GM19328 (cell line): Measurements from ENCODE around the gene NHSL2.

Experiments
- ATAC-seq: cut with Tn5 transposase; IDR thresholded peaks from one replicate; pipeline ENCODE4 v1.9.1; 2021; ENCODE audit warnings: mild to moderate bottlenecking, moderate library complexity; ENCODE audit not compliant: unreplicated experiment

NHSL2 gene

DNA sequence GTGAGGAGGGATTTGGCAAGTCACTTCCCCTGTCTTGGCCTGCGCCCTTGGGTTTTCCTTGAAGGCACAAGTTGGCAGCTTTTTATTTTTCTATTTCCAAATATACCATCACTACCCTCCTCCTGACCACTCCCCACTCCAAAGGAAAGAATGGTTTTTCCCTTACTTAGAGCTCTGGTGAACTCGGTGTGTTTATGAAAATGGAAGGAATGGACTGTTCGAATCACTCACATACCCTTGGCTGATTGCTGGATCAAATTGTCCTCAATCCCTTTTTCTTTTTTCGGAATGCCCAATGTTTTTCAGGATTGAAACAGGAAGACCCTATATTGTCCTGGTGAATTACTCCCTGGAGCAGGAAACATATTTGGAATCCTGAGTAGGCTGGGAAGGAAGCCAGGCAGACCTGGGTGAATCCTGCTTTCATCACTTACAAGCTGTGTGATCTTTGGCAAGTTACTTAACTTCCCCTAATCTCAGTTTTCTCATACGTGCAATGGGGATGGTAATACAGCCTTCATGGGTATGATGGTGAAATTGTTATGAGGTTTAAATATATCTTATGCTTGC, 150.4 kb downstream of the NHSL2 start:
- no peak for ATAC-seq

DNA sequence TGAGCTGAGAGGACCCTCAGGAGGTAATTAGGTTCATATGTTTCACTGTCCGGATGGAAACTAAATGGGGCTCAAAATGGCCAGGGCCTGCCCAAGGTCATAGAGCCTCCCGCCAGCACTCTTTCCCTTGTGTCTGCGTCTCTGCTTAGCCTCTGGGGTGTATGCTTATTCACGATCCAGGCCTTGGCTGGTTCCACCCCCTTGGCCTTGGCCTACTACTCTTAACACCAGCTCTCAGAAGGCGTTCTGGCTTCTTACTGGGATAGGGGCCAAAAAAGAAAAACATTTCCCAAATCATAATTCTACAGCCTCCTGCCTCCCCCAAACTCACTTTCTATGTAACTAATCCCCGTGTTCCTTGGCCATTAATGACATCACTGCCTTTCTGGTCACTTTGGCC, 152.3 kb downstream of the NHSL2 start:
- ATAC-seq, result no peak

DNA sequence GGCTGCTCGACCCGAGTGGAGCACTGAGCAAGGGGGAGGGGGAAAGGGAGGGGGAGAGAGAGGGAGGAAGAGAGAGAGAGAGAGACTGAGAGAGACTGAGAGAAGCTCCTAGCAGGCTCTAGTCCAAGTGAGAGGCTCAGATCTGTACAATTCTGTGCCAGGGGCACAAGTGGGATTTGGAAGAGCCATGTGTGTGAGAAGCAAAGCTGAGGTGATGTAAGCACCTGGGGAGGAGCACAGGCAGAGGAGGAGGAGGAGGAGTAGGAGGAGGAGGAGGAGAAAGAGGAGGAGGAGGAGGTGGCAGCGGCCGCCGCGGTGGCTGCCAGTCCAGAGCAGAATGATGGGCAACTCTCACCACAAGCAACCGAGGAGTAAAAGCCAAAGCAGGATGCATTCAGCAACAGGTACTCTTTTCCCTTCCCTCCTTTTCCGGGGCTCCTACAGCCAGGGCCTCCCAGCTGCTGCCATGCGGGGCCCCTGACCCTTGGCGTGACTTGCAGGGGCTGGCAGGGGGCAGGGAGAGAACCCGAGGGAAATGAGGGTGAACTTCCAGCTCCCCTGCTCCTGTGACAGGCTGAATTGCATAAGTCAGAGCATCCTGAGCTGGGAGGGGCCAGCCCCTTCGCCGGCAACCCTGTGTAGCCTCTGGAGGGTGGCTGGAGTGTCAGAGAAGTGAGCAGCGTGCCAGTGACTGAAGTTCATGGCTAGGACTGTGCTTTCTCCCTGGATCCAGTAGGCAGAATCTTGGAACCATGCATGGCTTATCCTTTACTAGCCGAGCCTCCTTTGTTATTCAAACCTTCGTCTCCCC, 158.9 kb downstream of the NHSL2 start:
- ATAC-seq, result no peak

DNA sequence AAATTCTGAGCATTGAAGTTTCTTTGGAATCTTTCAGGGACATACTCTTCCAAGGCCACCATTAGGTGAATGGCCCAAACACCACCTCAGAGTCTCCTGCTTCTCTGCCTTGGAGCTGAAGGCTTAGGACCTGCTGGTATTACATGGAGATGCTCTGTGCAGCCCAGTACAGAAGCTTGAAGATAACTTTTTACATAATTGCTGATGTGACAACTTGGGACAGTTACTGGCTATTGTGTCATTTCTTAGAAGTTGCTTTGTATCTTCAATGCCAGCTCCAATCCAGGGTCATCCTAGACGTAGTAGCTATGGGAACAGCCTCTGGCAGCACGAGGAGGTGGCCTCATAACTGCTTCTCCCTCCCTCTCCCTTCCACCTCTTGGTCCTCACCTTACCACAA, 160.6 kb downstream of the NHSL2 start:
- ATAC-seq, result no peak

DNA sequence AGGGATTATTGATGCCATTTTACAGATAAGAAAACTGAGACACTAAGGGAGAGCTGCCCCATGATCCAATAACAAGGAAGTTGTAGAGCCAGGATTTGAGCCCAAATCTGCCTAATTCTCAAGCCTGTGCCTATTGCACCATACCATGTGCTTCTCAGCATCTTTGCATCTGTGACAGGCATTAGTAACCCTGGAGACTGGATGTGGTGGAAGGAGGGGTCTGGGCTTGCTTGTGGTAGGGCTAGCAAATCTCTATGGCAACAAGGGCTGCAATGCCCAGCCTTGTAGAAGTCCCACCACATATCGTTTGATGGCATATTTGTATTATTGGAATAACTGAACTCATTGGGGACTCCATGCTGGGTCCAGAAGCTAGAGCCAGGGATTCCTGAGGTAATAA, 163.0 kb downstream of the NHSL2 start:
- ATAC-seq, result no peak

DNA sequence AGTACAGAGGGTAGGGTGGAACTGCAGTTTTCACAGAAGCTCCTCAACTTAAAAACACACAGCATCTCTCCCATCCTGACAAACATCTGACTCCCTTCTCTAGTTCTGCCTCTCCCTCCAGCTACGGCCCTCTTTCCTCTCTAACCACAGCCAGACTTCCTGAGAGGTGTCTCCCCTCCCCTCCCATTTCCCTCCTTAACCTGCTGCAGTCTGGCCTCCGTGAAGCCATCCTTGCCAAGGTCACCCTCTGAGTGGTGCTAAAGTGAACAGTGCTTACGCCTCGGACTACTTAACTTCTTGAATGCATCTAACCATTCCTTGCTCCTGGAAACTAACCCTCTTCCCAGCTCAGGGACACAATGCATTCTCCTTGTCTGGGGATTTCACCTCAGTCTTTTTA, 167.8 kb downstream of the NHSL2 start:
- no peak for ATAC-seq

DNA sequence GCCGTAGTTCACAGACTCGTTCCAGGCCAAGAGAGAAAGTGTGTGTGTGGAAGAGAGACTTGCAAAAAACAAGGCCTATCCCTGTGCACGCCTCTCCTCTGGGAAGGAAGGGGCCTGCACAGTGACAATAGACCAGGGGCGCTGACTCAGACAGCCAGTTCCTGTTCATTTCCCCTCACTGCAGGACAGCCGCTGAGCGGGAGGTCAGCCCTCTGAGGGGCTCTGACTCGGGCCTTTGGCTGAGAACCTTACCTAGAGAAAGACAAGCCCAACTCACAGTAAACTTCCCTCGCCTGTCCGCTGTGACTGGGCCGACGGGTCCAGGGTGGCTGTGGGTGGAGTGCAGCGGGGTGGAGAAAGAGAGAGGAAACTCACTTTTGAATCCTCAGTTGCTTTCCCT, 169.0 kb downstream of the NHSL2 start:
- ATAC-seq, result no peak

DNA sequence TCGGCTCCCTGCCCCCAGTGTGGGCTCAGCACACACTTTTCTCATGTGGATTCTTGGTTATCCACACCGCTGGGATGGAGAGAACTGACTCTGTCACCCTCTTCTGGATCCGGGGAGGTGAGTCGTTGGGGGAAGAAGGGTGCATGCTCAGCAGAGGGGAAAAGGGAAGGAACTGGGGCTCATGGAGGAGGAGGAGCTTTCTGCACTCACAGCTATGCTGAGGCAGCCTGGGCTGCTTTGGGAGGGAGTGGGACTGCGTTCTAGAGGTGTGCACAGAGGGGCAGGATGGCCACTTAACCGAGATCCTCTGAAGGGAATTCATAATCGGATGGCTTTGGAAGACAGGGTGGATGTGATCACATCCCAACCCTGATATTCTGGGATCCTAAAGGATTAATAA, 169.5 kb downstream of the NHSL2 start:
- no peak for ATAC-seq

DNA sequence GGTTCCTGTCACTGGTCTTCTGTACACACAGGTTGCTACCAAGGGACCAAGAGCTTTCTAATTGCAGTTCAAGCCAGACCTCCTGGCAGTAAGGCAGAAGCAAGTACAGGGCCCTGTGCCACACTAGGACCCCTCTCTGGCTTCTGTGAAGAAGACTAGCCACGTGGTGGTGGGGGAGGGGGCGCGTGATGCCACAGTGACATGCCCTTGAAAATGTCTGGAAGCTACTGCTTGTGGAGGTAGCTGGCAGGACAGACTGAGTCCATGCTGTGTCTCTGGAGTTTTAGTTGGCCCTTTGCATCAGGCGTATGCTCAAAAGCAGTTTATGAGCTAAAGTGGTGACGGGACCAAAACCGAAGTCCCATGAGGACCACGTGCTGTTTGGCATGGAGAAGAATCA, 170.2 kb downstream of the NHSL2 start:
- no peak for ATAC-seq

DNA sequence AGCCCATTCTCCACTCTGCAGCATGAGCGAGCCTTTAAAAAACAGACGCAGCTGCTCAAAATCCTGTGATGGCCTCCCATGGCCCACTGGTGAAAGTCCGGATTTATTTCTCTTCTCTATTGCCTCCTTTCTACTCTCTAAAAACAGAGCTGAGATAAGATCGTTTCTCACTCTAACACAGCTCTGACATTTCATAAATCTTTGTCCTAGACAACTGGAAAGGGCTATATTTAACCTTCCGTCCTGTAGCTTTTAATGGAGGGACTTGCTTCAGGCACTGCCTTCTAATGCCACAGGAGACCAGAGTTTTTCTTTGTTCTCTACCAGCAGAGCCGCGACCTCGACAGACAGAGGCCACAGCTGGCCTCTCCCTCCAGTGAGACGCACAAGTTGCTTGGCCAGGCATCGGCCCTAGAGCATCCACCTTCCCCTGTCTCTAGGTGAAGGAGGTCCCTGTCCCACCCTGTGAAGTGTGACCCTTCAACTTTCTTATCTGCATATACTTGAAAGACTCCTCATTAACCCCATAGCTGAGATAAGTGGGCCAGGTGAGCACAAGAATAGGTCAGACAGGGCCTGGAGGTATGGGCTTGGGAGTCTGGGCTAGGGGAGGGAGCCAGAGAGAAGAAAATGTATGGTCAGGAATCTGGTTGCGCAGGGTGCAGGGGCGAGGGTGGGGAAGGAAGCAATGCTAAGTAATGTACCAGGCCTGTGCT, 171.1 kb downstream of the NHSL2 start:
- no peak for ATAC-seq

DNA sequence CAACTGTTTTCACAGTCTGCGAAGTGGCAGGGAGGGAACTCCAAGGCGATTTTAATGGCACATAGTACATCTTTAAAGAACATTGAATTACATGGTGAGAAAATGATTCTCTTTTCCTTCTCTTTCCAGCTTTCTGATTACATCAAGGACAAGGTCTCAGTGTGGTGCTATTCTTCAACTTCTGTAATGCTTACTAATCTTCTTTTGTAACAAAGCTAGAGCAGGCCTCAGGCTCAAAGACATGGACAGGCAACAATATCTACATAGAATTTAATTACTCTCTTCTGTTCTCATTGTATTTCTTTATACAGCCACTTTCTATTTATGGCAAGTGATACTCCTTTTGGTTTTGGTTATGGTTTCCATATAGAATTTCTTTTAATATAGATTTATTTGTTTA, 172.6 kb downstream of the NHSL2 start:
- ATAC-seq, result no peak

DNA sequence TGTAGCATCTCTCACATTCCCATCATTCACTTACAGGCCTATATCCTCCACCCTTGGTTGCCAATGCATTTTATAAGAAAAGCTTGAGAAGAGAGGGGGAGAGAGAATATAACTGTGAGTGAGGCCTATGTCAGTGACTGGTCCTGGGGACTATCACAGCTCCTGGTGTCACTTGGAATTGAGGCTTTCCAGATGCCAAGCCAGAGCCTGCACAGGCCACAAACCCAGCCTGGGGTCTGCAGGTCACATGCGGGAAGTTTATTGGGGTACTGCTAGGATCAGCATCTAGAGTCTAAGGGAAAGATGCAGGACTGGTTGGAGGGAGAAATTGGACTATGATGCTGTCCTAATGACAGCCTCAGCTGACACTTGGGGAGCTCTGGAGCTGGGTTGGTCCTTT, 173.5 kb downstream of the NHSL2 start:
- no peak for ATAC-seq

DNA sequence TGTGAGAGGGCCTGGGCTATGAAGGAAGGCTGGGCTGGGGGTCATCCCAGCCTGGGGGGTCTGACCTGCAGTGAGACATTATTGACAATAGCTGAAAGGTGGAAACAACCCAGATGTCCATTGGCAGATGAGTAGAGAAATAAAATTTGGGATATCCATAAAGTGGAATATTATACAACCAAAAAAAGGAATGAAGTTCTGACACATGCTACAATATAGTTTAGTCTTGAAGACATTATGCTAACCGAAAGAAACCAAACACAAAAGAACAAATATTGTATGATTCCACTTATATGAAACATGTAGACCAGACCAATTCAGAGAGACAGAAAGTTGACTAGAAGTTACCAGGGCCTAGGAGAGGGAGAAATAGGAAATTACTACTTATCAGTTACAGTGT, 176.3 kb downstream of the NHSL2 start:
- ATAC-seq, result no peak

DNA sequence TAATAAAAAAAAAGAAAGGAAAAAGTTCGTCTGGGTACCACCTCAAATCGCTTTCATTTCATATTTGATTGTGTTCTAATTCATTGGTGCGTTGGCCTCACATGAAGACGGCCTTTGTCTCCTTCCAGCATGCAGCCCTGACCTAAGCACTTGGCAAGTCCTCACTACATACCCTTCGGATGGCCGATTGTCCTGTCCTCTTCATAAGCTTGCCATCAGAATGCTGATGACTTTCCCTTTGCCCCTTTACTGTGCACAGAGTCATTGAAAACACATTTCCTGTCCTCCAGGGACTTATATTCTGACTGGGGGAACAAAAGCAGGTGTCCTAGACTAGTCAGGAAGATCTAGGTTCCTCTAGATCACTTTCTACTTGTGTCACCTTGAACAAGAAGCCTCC, 178.1 kb downstream of the NHSL2 start:
- ATAC-seq, result no peak

DNA sequence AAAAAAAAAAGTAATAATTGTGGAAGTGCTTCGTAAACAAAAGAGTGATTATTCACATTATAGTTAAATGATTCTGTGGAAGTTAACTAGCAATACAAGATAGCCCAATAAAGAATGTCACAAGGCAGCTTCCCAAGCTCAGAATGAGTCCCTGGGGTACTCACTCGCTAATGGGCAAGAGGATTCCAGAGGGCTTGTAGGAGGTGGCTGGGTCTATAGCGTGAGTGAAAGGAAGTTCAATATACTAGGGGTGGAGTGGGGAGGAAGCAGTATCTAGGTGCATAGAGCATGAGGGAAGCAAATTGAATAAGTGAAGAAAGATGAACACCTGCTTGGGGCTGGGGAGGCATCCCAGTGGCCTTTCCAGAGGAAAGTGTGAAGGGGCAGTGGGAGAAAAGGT, 178.6 kb downstream of the NHSL2 start:
- no peak for ATAC-seq

DNA sequence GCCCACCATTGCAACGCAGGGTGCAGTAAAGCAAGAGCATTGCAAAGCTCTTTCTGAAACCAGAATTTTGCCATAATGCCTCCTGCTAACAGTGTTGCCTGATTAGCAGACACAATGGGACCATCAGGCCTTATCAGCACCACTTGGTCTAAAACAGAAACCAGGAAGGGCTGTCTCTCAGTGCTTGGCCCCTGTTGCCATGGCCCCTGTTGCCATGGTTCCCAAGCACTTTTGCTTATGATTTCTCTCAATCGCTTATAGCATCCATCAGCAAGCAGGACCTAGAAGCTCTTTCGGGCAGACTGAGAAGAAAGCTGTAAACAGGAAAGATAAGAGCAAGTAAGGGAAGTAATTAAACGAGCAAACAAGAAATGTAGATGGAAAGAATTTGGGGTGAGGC, 184.2 kb downstream of the NHSL2 start:
- ATAC-seq, result no peak

DNA sequence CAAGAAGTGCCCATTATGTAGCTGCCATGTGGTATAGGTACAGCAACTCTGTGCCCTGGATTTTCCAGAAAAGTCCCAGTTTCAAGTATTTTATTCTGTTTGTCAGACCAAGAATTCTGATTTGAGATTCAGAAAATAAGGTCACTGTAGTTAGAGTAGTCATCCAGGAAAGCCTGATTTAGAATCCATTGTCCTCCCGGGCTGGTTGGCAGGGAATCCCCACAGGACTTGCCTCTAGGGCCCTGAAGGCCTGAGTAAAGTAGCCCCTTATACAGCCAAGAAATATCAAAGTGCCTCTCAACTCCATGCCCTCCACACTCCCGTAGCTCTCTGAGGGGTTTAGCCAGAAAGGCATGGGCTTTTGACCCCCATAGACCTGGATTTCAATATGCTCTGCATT, 184.7 kb downstream of the NHSL2 start:
- no peak for ATAC-seq

DNA sequence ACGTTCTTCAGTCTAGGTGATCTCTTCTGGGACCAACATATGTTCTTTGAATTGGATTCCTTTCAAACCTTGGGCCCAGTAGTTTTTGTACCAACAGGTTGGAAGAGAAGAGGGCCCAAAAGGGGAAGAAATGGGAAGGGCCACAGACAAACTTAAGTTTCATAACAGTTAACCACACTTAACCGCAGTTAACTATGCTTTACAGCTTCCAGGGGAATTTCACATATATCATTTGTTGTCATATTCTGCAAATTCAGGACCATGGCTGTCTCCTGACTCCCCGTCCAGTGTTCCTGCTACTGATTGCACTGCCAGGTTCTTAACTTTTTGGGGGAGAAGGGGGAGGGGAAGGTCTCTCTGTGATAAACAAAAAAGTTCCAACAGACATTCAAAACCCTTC, 186.5 kb downstream of the NHSL2 start:
- no peak for ATAC-seq

DNA sequence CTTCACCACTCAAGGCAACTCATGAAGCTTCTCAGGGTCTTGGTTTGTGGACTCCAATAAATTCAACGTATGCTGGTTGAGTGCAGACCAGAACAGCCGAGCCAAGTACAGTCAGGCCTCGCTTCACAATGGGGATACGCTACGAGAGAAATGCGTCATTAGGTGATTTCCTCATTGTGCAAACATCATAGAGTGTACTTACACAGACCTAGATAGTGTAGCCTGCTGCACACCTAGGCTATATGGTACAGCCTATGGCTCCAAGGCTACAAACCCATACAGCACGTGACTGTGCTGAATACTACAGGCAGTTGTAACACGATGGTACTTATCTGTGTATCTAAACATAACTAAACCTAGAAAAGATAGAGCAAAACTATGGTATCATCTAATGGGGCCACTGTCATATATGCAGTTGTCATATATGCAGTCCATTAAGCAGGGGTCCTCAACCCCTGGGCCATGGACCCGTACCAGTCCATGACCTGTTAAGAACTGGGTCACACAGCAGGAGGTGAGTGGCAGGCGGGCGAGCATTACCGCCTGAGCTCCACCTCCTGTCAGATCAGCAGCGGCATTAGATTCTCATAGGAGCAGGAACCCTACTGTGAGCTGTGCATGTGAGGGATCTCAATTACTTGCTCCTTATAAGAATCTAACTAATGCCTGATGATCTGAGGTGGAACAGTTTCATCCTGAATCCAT, 189.6 kb downstream of the NHSL2 start:
- ATAC-seq, result no peak

DNA sequence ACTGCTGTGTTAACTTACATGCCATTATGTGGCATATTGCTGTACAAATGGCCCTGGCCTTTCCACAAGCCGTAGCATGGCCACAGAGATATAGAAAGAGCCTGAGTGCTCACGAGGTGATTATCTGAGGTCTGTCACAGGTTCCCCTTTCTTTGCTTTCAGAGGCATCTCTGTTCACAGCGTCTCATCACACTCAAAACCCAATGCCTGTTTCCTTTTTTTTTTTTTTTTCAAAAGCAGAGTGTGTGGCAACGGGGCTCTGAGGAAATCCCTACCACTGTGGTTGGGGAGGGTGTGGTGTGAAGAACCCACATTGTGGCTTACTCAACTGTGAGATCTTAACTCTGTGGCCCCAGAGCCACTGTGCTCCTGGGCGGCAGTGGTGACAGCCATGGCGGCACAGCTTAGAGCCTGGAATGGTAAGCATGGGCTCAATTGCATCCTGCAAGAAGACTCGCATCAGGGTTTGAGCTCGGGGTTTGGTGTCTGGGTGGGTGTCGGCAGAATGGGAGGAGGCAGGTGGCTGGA, 190.2 kb downstream of the NHSL2 start:
- ATAC-seq, result peak; percentile 73

DNA sequence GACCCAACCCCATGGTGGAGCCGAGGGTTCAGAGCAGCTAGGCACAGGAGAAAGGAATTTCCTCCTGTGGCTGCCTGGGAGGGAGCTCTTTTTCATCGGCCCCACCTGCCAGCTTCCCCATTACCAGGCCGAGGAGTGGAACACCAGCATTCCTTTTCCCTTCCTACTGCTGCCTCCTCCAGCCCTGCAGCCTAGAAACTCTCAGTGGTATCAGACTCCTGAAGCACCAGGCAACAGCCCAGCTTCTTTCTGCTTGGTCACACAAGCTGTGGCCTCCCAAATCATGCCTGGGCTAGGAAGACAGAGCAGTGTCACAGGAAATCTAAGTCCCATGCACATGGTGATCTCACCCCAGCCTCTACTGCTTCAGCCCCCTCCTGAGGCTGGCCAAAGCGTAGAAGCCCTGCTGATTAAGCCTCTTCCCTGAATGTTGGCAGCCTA, 191.0 kb downstream of the NHSL2 start:
- ATAC-seq, result no peak
